Thyroid gland (tissue), 4 donors: ENCODE data around the gene KCTD2.

ENCODE experiments used
- CTCF ChIP-seq, 6 experiments: fragments of 200-600 bp in 3 of 6; fragments of 450-650 bp in 3 of 6; sonication (generic) in 3 of 6; IDR thresholded peaks; one replicate each; pipeline ENCODE4 v1.5.1; 2016 to 2019; ENCODE audit warnings: antibody characterized with exemption in 6 of 6, mild to moderate bottlenecking in 2 of 6, inconsistent platforms in 1 of 6, moderate library complexity in 1 of 6
- POLR2A ChIP-seq, 2 donors: fragments of 450-650 bp; IDR thresholded peaks; one replicate each; pipeline ENCODE4 v1.6.1; 2017; ENCODE audit warnings: antibody characterized with exemption in 2 of 2, mild to moderate bottlenecking in 2 of 2, moderate library complexity in 1 of 2

- no peak for TF ChIP-seq CTCF (IDR thresholded peaks at IDR 0.05)
- no peak for TF ChIP-seq POLR2A (IDR thresholded peaks at IDR 0.05)
Measured at GRCh38 chr17:75114552-75115314, 67.7 kb downstream of the KCTD2 start.
